T1000 (cell line): Measurements from ENCODE around the gene YPEL5.
"Not testable (repeated sequence)": the region's sequence is repeated elsewhere in the genome, so short reads cannot be mapped to it uniquely, and the experiment has no call there.

Experiments
- DNase-seq: peaks from one replicate; lab custom pipeline; 2025; ENCODE audit warnings: mixed read lengths; lab: John Stamatoyannopoulos, UW

YPEL5 gene

DNA sequence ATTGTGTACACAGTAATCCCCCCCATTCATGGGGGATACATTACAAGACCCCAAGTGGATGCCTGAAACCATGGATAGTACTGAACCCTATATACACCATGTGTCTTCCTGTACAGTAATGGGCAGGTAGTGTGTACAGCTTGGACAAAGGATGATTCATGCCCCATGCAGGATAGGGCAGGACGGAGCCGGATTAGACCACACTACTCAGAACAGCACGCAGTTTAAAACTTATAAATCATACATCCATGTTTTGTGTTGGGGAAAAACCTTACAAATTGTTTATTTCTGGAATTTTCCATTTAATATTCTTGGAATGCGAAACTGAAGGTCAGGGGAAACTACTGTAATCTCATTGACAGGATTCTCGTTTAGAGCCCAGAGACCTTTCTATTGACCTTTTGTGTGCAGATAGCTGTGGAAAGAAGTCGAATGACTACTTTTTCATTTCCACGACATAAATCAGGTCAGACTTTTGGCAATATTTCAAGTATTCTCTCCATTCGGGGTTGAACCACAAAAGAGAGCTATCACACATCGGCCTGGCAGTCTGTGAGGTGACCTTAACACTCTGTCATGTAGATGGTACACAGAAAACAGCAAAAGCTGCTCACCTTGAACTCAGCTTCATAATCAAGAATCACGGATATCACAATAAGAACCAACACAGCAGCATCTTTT is 9.9 kb upstream of the YPEL5 start:
- no peak for DNase-seq

- no peak for DNase-seq
These were observed 7.5 kb upstream of the YPEL5 start for GRCh38 chr2:30139131-30139870.

DNA sequence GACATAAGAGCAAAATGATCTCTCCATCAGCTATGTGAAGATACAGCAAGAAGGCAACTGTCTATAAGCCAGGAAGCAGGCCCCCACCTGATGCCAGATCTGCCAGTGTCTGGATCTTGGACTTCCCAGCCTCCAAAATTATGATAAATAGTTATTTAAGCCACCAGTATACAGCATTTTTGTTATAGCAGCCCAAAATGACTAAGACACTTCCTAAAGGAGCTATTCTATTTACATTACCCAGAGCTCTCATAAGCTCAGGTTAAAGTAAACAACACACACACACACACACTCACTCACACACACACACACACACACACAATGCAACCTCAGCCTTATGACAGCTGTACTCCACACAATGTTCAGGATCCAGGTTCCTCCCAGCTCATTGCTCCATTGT is 5.7 kb upstream of the YPEL5 start:
- DNase-seq: no peak

GRCh38 chr2:30144260-30144659 is 2.5 kb upstream of the YPEL5 start:
- DNase-seq: no peak

- not testable (repeated sequence) for DNase-seq
These were observed 1.9 kb upstream of the YPEL5 start for GRCh38 chr2:30144951-30145350.

GRCh38 chr2:30145826-30146336 is 926 bp upstream of the YPEL5 start:
- DNase-seq: no peak

- no peak for DNase-seq
These were observed 448 bp downstream of the YPEL5 start for GRCh38 chr2:30147196-30147714.

DNA sequence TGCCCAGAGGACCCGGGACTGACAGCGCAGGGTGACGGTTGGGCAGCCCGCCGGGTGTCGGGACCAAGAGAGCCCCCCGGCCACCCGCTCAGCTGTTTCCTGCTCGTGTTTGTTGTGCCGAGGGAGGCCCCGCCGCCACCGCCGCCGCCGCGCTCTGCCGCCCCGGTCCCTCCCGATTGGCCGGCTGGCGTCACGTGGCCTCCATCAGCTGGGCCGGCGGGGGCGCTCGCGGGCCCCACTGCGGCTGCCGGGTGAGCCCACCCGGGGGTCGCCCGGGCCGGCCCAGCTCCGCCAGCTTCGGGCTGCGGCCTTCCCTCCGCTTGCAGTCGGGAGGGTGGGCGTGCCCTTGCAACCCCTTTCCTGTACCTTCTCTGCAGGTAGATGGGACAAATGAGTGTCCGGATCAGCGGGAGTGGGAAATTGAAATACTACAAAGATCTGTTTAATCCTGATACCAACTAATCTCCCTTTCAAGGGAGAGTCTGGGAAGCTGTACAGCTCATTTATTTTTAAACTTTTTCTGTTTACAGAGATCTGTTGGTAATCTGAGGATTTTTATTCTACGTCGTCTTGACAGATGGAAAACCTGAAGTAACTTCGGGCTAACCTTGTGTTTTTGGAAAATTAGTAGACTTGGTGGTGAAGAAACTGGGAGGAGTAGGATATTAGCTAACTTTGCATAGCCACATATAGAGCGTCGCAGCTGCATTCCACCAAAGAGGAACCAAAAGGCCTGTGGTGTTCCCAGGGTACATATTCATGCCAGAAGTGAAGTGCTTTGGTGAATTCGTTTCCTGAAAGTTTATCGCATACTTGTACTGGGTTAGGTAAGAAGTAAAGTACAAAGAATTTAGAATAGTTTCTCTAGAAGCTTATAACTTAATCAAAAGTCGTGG is 1.2 kb downstream of the YPEL5 start:
- DNase-seq: peak; percentile 45

DNA sequence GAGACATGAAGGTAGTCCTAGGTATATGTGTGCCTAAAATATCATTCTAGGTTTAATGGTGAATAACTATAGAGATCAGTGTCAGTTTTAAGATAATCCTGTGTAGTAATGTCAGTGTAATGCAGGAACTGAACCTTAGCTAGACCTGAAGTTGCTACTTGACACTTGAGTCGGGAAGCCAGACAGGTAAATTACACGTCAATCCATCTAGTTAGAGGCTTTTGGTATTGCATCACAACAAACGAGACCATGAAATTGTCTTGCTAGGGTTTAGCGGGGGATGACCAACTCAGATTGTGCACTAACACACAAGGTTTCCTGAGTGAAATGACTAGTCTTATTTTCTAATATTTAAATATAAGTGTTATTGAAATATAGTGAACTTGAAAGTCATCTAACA is 2.0 kb downstream of the YPEL5 start:
- DNase-seq: no peak

DNA sequence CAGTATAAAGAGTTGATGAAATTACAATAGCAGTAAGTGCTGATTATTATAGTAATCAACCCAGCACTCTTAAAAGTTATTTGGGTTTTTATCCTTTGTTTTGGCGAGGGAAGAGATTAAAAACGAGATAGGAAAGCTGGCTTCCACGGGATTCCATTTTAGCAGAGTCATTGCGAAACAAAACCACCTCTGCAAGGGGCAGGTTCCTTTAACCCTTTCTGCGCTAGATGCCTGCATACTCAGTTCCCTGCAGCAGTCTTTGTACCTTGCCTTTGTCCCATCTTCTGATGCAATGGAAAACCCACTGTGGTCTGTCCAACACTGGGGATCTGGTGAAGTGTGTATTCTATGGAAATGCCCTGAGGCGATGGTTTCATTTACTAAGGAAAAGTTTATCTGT is 2.7 kb downstream of the YPEL5 start:
- no peak for DNase-seq

DNA sequence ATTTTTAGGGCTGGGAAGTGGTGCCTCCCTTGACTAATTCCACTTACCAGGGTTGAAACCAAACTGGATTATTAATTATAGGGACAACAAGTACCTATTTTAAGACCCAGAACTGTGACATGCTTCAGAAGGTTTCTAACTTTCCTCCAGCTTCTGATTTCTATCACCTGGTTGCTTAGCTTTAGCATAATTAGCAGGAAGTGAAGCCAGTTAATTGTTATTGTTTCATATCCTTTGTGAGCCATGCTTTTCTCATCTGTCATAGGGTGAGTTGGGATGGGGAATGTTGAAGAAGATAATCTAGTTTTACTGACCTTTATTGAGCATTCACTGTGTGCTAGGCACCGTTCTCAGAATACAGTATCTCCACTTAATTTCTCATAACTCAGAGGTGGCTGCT is 3.2 kb downstream of the YPEL5 start:
- no peak for DNase-seq

DNA sequence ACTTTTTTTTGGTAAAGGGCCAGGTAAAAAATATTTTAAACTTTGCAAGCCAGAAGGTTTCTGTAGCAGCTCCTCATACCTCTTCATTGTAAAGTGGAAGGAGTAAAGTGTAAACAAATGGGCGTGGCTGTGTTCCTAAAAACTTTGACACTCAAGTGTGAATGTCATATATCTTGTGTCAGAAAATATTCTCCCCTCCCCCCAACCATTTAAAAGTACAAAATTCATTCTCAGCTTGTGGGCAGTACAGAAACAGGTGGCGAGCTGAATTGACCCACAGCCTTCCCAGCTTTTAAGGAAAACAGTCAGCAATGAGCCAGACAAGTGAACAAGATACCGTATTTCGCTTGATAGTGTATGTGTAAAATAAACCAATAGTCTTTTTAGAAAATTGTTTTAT is 4.0 kb downstream of the YPEL5 start:
- no peak for DNase-seq

GRCh38 chr2:30152385-30152784 is 5.6 kb downstream of the YPEL5 start:
- no peak for DNase-seq

DNA sequence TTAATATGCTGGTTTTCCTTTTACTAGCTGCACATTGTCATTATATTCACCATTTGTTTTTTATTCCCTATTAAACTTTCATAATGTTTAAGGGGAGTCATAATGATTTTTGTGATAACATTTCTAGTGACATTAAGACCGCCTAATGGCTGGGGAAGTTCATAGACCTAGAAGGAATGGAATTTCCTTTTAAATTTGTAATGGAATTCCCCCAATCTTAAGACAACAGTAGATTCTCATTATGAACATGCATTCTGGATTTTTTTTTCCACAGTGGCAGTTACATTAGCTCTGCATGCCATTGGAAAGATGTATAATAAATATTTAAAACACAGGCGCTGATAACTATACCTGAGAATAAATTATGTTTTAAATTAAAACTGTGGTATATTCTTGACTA is 8.4 kb downstream of the YPEL5 start:
- DNase-seq: no peak

DNA sequence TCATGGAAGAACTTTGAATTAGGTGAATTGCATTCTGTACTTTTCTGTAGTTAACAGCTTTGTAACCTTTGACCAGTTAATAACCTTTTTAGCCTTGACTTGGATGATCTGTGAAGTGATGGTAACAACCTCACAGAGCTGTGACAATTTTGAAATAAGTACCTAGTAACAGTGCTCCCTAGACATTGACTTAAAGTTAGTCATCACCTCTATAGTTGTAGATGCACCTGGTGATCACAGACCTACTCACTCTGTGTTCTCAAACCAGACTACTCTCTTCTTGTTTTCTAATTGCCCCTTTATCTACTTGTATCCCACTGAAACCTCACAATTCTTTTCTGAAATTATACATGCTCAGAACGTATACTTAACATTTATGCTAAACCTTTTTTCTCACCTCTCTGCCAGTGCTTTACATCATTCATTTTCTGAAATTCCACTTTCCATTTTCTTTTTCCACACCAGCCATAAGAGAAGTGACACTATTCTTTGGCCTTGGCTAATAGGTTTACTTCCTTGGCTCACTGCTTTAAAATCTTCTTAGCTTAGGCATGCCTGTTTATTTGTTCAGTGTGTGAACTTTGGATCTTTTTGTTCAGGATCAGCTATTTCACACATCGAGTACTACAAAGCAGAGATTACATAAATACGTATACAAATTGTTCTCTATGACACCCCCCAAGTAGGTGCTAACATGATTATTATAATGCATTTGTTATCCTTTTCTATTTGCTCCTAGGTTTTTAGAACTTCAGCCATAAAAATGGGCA is 9.3 kb downstream of the YPEL5 start:
- no peak for DNase-seq

DNA sequence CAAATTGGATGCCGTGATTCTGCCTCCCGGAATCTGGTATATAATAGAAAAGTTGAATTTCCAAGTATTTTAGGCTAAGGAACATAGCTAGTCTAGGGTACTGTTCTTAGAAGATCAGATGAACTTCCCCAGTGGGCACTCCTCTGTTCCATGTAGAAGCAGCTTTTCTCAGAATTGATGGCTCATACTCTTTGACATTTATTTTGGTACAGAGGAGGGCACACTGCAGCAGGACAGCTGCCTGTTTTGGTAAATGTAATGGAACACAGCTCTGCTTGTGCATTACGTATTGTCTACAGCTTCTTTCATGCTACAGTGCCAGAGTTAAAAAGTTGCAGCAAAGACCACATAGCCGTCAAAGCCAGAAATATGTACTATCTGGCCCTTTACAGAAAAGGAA is 10.8 kb downstream of the YPEL5 start:
- DNase-seq: no peak

DNA sequence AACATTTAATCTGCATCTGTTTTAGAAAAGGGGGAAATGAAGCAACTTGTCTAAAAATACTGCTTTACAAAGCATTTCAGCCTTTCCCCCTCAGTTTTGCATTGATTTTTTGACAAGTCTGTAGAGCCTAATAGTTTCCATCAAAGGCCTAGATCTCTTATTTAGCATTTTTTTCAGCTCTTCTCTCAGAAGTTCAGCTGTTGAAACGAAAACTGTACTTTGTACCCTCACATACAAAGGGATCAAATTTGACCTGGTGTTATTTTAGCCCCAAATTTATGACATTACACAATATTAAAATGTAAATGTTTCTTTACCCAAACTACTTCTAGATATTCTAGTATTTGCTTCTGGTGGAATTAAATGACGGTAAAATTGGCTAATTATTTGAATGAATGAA is 13.0 kb downstream of the YPEL5 start:
- DNase-seq: no peak

DNA sequence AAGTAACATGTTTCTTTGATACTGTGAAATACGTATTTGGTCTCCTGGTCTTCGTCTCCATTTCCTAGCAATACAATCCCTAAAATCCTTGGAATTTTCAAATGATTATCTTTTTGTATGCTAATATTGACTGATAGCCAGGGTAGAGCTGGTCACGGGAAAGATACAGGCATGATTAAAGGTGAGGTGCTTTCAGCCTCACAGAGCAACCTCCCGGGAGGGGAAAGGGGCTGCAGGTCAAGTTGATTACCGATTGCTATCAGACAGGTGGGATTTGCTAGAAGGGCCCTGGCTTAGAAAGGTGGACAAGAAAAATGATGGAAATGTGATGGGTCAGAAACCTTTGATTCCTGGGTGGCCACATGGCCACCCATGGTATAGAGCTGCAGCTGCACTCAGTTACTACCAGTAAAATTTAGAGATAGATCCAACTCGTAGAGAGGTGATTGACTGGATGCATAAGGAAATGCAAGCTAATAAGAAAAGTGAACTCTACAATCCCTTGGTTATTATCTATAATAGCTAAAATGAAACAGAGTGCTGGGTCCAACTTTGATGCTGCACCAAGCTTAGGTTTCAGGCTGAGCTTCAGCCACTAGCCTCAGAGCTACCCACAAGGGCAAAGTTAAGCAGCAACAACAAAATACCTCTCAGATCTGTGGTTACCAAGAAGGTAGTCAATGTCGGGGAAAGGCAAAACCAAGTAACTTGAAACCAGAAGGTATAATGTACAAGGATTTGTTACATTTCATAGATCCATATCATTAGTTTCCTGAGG is 15.3 kb downstream of the YPEL5 start:
- DNase-seq: no peak

DNA sequence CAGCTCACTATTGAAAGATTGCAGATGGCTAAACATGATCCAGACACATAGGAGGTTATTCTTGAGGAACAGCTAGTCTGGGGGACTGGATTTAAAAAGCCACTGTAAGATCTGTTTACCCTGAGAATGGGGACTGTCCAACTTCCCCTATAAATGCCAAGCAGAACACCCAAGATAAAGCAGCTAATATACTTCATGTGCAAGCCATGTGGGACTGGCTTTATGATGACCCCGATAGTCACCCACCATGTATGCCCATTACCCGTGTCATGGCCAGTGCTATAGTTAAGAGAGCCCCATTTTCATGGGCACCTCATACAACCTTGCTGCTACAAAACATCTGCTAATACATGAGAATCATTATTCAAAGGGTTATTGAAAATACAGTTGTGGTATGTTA is 16.0 kb downstream of the YPEL5 start:
- DNase-seq: no peak

DNA sequence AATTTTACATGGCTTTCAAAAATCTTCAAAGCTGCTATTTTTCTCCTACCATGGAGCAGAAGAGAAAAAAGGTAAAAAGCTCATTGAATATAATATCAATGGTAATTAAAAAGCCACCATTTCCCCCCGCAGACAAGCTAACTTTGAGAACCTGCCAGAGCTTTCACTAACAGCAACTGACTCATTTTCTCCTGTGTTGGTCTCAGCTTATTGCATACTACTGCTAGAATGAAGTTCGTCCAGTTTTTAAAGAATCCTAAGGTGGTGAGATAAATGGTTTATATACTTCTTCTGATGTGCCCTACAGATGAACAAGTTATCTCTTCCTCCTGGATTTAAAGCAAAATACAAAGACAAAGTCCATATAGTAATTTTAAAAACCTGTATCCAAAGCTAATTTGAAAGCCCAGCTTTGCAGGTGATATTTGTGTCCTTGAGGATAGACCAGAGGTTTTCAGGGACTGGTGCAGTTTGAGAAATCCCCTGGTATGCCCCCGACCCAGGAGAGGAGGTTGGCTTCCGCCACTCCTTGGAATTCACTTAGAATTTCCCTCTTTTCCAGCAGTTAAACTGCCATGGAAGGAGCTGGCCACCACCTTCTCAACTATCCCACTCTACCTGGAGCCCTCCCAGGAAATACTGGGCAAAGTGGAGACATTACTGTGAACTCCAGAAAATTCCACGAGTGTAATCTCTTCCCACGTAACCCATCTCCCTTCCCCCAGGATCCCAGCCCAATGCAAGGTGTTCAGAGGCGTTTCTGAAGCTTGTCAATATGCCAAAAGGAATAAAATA is 17.5 kb downstream of the YPEL5 start:
- no peak for DNase-seq
